Mucosa of descending colon (tissue), 3 donors: Measurements from ENCODE around the gene ADAM23. TPM values are rescaled to one million over a fixed set of nuclear protein-coding genes. Genes with fewer than 3 reads are reported as not detected.
A peak's percentile ranks its signal among the peaks of the same experiment; 100 is the strongest.

ENCODE experiments used
- ATAC-seq: fragments of 200-7000 bp; cut with Tn5 transposase; one replicate; pipeline ENCODE4 v1.9.1; 2020; ENCODE audit warnings: mild to moderate bottlenecking, moderate library complexity
- DNase-seq, 3 donors: peaks; one replicate each; pipeline ENCODE4 v3.0.0-alpha.2; 2020
- H3K36me3 ChIP-seq: fragments of 200-600 bp; one replicate; pipeline ENCODE4 v1.8.0; 2021; ENCODE audit warnings: low read depth, mild to moderate bottlenecking
- H3K4me1 ChIP-seq: fragments of 200-600 bp; one replicate; pipeline ENCODE4 v1.8.0; 2021; ENCODE audit warnings: low read depth, mild to moderate bottlenecking
- H3K4me3 ChIP-seq: fragments of 200-600 bp; one replicate; pipeline ENCODE4 v1.8.0; 2021; ENCODE audit warnings: mild to moderate bottlenecking
- H3K9me3 ChIP-seq: fragments of 200-600 bp; one replicate; pipeline ENCODE4 v1.8.0; 2021; ENCODE audit warnings: mild to moderate bottlenecking
- intact Hi-C, 2 donors: fragments of 100-400 bp; cut with DNase I in 1 of 2; cut with micrococcal nuclease in 1 of 2; formaldehyde crosslinking; loops; one replicate each; pipeline versions ENCODE4 v1.11.0 to v1.11.1; 2022; cut with DNase I, micrococcal nuclease
- total RNA-seq, 3 donors: library from RNA; stranded (reverse); fragmentation: NEBNext Ultra II Directional in 2 of 3; extraction: Animal tissue kit (Norgen Biotek cat#: 25700) in 2 of 3; gene quantifications; one replicate each; pipeline versions ENCODE4 v1.2.1 to v1.2.4, GENCODE V29; 2021 to 2023
- TF ChIP-seq, protein P1 (sequence below): fragments of 200-600 bp; IDR thresholded peaks from one replicate; pipeline ENCODE4 v1.8.0; 2022; ENCODE audit warnings: antibody characterized with exemption, mild to moderate bottlenecking
- donor health status: DM: no; HTN: no; CAD: no; lungs with moderate emphysema.
- donor health status: DM: no; HTN: no; CAD: no.
- donor health status: DM: no; HTN: yes; CAD: no.

ADAM23 gene
- total RNA-seq, 3 donors from 2014 or later, result 1.2 to 2.7 (median 1.4) TPM

DNA sequence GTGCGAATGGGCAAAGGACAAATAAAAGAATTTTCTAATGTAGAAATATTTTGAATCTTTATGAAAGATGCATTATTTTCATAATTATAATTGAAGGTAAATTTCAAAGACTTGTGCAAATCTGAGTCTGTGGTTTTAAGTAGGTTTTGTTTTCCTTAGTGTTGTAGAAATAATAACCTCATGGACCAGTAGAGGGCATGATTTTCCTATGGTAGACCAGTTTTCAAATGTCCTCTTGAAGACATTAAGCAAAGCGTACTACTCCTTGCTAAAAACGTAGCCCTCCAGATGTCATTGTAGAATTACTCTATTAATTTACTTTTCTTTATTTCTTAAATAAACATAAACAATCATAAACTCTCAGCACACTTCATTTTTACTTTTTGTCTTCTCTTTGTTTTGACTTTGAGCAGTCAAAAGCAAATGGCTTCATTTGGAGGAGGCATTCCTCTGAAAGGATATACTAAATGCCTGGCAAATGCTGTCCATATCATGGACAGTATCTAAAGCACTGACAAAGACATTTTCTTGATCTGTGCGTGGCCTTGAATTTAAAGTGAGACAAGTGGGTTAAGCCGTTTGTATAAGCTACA lies 113.1 kb downstream of the ADAM23 start:
- intact Hi-C loops, result no loop called here
- Histone ChIP-seq H3K4me3 (no peak overlapping the region), H3K9me3 (no peaks in the 10 kb centered on the region), H3K36me3 (no peaks in the 10 kb centered on the region), H3K4me1 (no peaks in the 10 kb centered on the region)
- DNase-seq (no peak), ATAC-seq (no peak)
- TF ChIP-seq, protein P1, sequence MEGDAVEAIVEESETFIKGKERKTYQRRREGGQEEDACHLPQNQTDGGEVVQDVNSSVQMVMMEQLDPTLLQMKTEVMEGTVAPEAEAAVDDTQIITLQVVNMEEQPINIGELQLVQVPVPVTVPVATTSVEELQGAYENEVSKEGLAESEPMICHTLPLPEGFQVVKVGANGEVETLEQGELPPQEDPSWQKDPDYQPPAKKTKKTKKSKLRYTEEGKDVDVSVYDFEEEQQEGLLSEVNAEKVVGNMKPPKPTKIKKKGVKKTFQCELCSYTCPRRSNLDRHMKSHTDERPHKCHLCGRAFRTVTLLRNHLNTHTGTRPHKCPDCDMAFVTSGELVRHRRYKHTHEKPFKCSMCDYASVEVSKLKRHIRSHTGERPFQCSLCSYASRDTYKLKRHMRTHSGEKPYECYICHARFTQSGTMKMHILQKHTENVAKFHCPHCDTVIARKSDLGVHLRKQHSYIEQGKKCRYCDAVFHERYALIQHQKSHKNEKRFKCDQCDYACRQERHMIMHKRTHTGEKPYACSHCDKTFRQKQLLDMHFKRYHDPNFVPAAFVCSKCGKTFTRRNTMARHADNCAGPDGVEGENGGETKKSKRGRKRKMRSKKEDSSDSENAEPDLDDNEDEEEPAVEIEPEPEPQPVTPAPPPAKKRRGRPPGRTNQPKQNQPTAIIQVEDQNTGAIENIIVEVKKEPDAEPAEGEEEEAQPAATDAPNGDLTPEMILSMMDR, result no peak

DNA sequence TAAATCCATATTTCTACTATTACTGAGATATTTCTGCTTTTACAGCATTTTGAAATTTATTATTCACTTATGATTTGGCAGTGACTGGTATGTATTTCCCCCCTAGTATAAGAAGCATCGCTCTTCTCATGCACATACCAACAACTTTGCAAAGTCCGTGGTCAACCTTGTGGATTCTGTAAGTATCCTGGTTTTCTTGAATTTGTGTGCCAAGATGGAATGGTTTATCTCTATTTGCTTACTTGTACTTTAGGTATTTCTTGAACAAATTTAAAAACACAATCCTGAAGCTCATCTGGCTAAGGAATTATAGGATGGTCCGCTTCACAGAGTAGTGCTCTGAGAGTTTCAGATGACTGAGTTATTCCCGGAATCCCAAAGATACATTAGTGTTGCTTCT lies 114.0 kb downstream of the ADAM23 start:
- Histone ChIP-seq H3K4me1 (no peaks in the 10 kb centered on the region), H3K9me3 (no peaks in the 10 kb centered on the region), H3K36me3 (no peaks in the 10 kb centered on the region), H3K4me3 (no peak overlapping the region)
- intact Hi-C loops, result no loop called here
- ATAC-seq (no peak), DNase-seq (no peak)
- TF ChIP-seq, protein P1, result no peak

DNA sequence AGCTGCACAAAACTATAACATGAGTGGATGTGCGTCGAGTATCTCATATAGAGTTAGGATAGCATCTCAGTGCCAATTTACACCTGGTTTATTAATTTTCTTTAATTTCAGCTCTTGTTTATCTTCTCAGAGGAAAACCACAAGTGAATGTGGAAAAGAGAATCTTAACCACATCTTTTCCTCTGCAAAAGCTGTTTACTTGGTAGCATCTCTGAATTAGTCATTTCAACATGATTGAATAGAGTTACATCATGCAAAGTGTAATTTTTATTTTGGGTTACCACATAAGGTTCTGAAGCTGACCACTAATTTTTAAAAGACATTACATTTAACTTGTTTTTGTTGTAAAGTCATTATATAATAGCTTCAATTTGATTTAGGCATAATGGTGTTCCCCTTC lies 115.2 kb downstream of the ADAM23 start:
- H3K4me3 ChIP-seq, result no peak overlapping the region
- no peaks in the 10 kb centered on the region for H3K36me3 ChIP-seq
- no peaks in the 10 kb centered on the region for H3K4me1 ChIP-seq
- DNase-seq (no peak), ATAC-seq (no peak)
- TF ChIP-seq, protein P1, result no peak
- intact Hi-C loops, result no loop called here
- no peaks in the 10 kb centered on the region for H3K9me3 ChIP-seq

DNA sequence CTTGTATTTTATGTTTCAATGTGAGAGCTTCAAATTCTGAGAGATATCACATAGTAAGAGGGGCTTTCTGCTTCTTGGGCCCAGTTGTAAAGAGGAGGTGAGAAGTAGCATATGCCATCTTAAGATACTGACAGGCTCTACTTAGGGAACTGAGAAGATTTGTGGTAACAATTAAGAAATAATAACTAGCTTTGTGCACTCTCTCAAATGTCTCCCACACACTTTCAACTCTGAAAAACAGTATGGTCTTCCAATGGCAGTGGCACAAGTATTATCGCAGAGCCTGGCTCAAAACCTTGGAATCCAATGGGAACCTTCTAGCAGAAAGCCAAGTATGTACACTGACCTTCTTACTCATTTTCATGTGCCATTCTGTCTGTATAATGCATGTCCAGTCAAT lies 118.6 kb downstream of the ADAM23 start:
- no peak for ATAC-seq
- intact Hi-C loops, result no loop called here
- H3K36me3 ChIP-seq, result no peaks in the 10 kb centered on the region
- no peaks in the 10 kb centered on the region for H3K9me3 ChIP-seq
- TF ChIP-seq, protein P1, result no peak
- no peak for DNase-seq
- no peak overlapping the region for H3K4me3 ChIP-seq
- no peaks in the 10 kb centered on the region for H3K4me1 ChIP-seq

DNA sequence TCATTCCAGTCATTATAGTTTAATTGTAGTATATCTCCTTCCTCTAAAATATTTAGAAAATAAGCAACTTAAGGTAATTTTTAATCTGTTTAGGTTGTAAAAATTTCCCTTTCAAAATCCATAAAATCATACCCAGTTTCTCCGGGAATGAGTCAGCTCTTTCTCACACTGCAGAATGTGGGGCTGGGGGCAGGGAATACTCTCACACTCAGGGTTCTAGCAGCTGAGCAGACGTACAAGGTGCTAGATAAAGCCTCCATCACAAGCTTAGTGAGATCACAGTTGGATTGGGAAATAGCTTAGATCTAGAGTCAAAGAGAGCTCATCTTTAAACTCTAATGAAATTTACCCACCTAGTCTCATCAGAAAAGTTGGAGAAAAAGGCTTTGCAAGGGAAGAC lies 119.0 kb downstream of the ADAM23 start:
- no peak for ATAC-seq
- no peaks in the 10 kb centered on the region for H3K9me3 ChIP-seq
- intact Hi-C loops, result no loop called here
- H3K36me3 ChIP-seq, result no peaks in the 10 kb centered on the region
- DNase-seq, result no peak
- H3K4me1 ChIP-seq, result no peaks in the 10 kb centered on the region
- no peak overlapping the region for H3K4me3 ChIP-seq
- TF ChIP-seq, protein P1, result no peak

DNA sequence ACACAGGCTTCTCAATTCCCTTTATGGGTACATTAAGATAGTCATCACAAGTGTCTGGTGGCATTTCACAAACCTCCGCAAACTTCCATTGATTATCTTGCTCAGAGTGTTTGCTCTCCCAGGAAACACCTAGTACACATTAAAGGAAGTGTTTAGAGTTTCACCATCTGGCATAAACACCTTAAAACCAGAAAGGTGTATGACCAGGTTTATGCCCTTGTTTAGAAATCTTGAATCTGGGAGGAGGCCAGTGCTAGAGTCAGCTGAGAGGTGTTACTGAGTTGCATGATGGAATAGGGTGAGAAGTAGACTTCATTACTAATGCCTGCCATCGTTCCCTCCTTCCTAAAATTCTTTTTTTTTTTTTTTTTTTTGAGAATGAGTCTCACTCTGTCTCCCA lies 120.0 kb downstream of the ADAM23 start:
- TF ChIP-seq, protein P1, result no peak
- Histone ChIP-seq H3K9me3 (no peaks in the 10 kb centered on the region), H3K4me3 (no peak overlapping the region), H3K4me1 (no peaks in the 10 kb centered on the region), H3K36me3 (no peaks in the 10 kb centered on the region)
- DNase-seq (no peak), ATAC-seq (peak; percentile 62)
- intact Hi-C loops, result no loop called here
